Hepatocyte (in vitro differentiated cells): ENCODE results near the gene TTLL3.

Experiments
- CTCF ChIP-seq: fragments of 200-600 bp; sonication (generic); IDR thresholded peaks from 2 replicates; pipeline ENCODE4 v1.5.1; 2016; ENCODE audit warnings: antibody characterized with exemption, mild to moderate bottlenecking; ENCODE audit not compliant: poor library complexity
- EZH2phosphoT487 ChIP-seq: fragments of 200-600 bp; sonication (generic); IDR thresholded peaks from one replicate; pipeline ENCODE4 v1.6.1; 2018; ENCODE audit warnings: antibody characterized with exemption, mild to moderate bottlenecking, low read depth, moderate library complexity; ENCODE audit not compliant: unreplicated experiment, severe bottlenecking

- TF ChIP-seq EZH2phosphoT487 (no peak), CTCF (no peak)
These were observed 49.1 kb upstream of the TTLL3 start for GRCh38 chr3:9760779-9761505.
